HAP-1 (cell line): ENCODE measurements around the gene SYT6.
A peak's percentile ranks its signal among the peaks of the same experiment; 100 is the strongest.

Experiments
- DNase-seq, 2 experiments: peaks; one replicate each; pipeline ENCODE4 v3.0.0-alpha.2; 2016 to 2020; ENCODE audit warnings: low spot score in 2 of 2
- H3K27me3 ChIP-seq: fragments of 250-450 bp; sonication (Bioruptor Pico); 2 replicates; pipeline ENCODE4 v1.5.1; 2020; ENCODE audit warnings: low read depth, mild to moderate bottlenecking, moderate library complexity
- H3K36me3 ChIP-seq: fragments of 250-450 bp; sonication (Bioruptor Pico); replicated peaks from 2 replicates; pipeline ENCODE4 v1.5.1; 2020; ENCODE audit warnings: mild to moderate bottlenecking
- H3K4me1 ChIP-seq: fragments of 250-450 bp; sonication (Bioruptor Pico); 2 replicates; pipeline ENCODE4 v1.5.1; 2020; ENCODE audit warnings: mild to moderate bottlenecking
- H3K4me3 ChIP-seq: fragments of 250-450 bp; sonication (Bioruptor Pico); 2 replicates; pipeline ENCODE4 v1.5.1; 2020; ENCODE audit warnings: mild to moderate bottlenecking, moderate library complexity
- H3K9me3 ChIP-seq: fragments of 250-450 bp; sonication (Bioruptor Pico); 2 replicates; pipeline ENCODE4 v1.5.1; 2020; ENCODE audit warnings: mild to moderate bottlenecking, moderate library complexity
- in situ Hi-C: fragments of 300-500 bp; cut with MboI; formaldehyde crosslinking; loops from 3 replicates; pipeline ENCODE4 v1.14.3; 2020; ENCODE audit warnings: low sequenced_read_pairs, inconsistent platforms, mixed read lengths

SYT6 gene

GRCh38 chr1:114173680-114174079, 20.0 kb upstream of the SYT6 start:
- DNase-seq: no peak
- peaks cover 4% of the 10 kb centered on the region; the same call in 1 of the 2 replicates for H3K27me3 ChIP-seq
- no peaks in the 10 kb centered on the region for H3K36me3 ChIP-seq
- in situ Hi-C loops: no loop called here
- H3K4me3 ChIP-seq: no peak overlapping the region
- no peaks in the 10 kb centered on the region; the same call in 1 of the 2 replicates for H3K4me1 ChIP-seq
- no peaks in the 10 kb centered on the region for H3K9me3 ChIP-seq

GRCh38 chr1:114169509-114169908, 15.8 kb upstream of the SYT6 start:
- Histone ChIP-seq H3K9me3 (no peaks in the 10 kb centered on the region), H3K36me3 (no peaks in the 10 kb centered on the region), H3K4me1 (no peaks in the 10 kb centered on the region), H3K27me3 (peaks cover 4% of the 10 kb centered on the region; the same call in 1 of the 2 replicates), H3K4me3 (no peak overlapping the region)
- no peak for DNase-seq
- in situ Hi-C loops: no loop called here

- no peaks in the 10 kb centered on the region for H3K4me1 ChIP-seq
- in situ Hi-C loops: no loop called here
Measured at GRCh38 chr1:114167226-114167625, 13.6 kb upstream of the SYT6 start.

GRCh38 chr1:114164840-114165543, 11.3 kb upstream of the SYT6 start:
- DNase-seq: no peak
- in situ Hi-C loops: no loop called here

More at GRCh38 chr1:114167226-114167625, 13.6 kb upstream of the SYT6 start:
- no peak for DNase-seq
- Histone ChIP-seq H3K9me3 (no peaks in the 10 kb centered on the region), H3K27me3 (peaks cover 8% of the 10 kb centered on the region; the same call in 1 of the 2 replicates), H3K36me3 (no peaks in the 10 kb centered on the region), H3K4me3 (no peak overlapping the region)

GRCh38 chr1:114159941-114160340, 6.3 kb upstream of the SYT6 start:
- in situ Hi-C loops: no loop called here
- no peak overlapping the region for H3K4me3 ChIP-seq
- no peaks in the 10 kb centered on the region for H3K36me3 ChIP-seq
- DNase-seq: no peak
- H3K27me3 ChIP-seq: peaks cover 17% of the 10 kb centered on the region
- no peaks in the 10 kb centered on the region for H3K9me3 ChIP-seq
- H3K4me1 ChIP-seq: no peaks in the 10 kb centered on the region

More at GRCh38 chr1:114164840-114165543, 11.3 kb upstream of the SYT6 start:
- Histone ChIP-seq H3K36me3 (no peaks in the 10 kb centered on the region), H3K9me3 (no peaks in the 10 kb centered on the region), H3K27me3 (peaks cover 11% of the 10 kb centered on the region; the same call in 1 of the 2 replicates), H3K4me1 (no peaks in the 10 kb centered on the region), H3K4me3 (no peak overlapping the region)

- Histone ChIP-seq H3K9me3 (no peaks in the 10 kb centered on the region), H3K36me3 (no peaks in the 10 kb centered on the region), H3K4me1 (no peaks in the 10 kb centered on the region), H3K4me3 (no peak overlapping the region), H3K27me3 (peaks cover 32% of the 10 kb centered on the region)
- in situ Hi-C loops: no loop called here
- no peak for DNase-seq
Measured at GRCh38 chr1:114157275-114157660, 3.6 kb upstream of the SYT6 start.

GRCh38 chr1:114156538-114157274, 3.0 kb upstream of the SYT6 start:
- peaks cover 32% of the 10 kb centered on the region for H3K27me3 ChIP-seq
- no peak overlapping the region for H3K4me3 ChIP-seq
- H3K9me3 ChIP-seq: no peaks in the 10 kb centered on the region
- DNase-seq: no peak
- H3K36me3 ChIP-seq: no peaks in the 10 kb centered on the region
- no peaks in the 10 kb centered on the region for H3K4me1 ChIP-seq
- in situ Hi-C loops: no loop called here

- H3K27me3 ChIP-seq: peaks cover 32% of the 10 kb centered on the region
- H3K4me3 ChIP-seq: no peak overlapping the region
- H3K4me1 ChIP-seq: no peaks in the 10 kb centered on the region
- in situ Hi-C loops: no loop called here
- DNase-seq: no peak
- no peaks in the 10 kb centered on the region for H3K36me3 ChIP-seq
- no peaks in the 10 kb centered on the region for H3K9me3 ChIP-seq
Measured at GRCh38 chr1:114155706-114156105, 2.0 kb upstream of the SYT6 start.

- Histone ChIP-seq H3K4me1 (no peaks in the 10 kb centered on the region), H3K36me3 (no peaks in the 10 kb centered on the region), H3K4me3 (no peak overlapping the region), H3K27me3 (peaks cover 25% of the 10 kb centered on the region), H3K9me3 (no peaks in the 10 kb centered on the region)
- in situ Hi-C loops: no loop called here
- peak in 1 of 2 experiments; percentile 52 for DNase-seq
Measured at GRCh38 chr1:114154963-114155322, 1.3 kb upstream of the SYT6 start.

GRCh38 chr1:114154146-114154962, 685 bp upstream of the SYT6 start:
- Histone ChIP-seq H3K27me3 (peaks cover 25% of the 10 kb centered on the region), H3K9me3 (no peaks in the 10 kb centered on the region), H3K4me3 (no peak overlapping the region; the same call in 1 of the 2 replicates), H3K4me1 (no peaks in the 10 kb centered on the region), H3K36me3 (no peaks in the 10 kb centered on the region)
- DNase-seq: peak in 1 of 2 experiments; percentile 44
- in situ Hi-C loops: no loop called here

- DNase-seq: peak in 1 of 2 experiments; percentile 56
- no peaks in the 10 kb centered on the region for H3K9me3 ChIP-seq
- H3K4me3 ChIP-seq: peak overlapping the region; percentile 38
- in situ Hi-C loops: no loop called here
- no peaks in the 10 kb centered on the region for H3K36me3 ChIP-seq
- H3K4me1 ChIP-seq: no peaks in the 10 kb centered on the region
- peaks cover 25% of the 10 kb centered on the region for H3K27me3 ChIP-seq
Measured at GRCh38 chr1:114152508-114153260, 985 bp downstream of the SYT6 start.

- H3K4me3 ChIP-seq: peak overlapping the region; percentile 38
- in situ Hi-C loops: no loop called here
- no peaks in the 10 kb centered on the region for H3K9me3 ChIP-seq
- H3K4me1 ChIP-seq: no peaks in the 10 kb centered on the region
- peaks cover 25% of the 10 kb centered on the region for H3K27me3 ChIP-seq
- no peak for DNase-seq
- no peaks in the 10 kb centered on the region for H3K36me3 ChIP-seq
Measured at GRCh38 chr1:114152089-114152507, 1.6 kb downstream of the SYT6 start.

- peaks cover 21% of the 10 kb centered on the region for H3K27me3 ChIP-seq
- H3K9me3 ChIP-seq: no peaks in the 10 kb centered on the region
- H3K4me1 ChIP-seq: peaks cover 6% of the 10 kb centered on the region; the same call in 1 of the 2 replicates
- DNase-seq: no peak
- no peaks in the 10 kb centered on the region for H3K36me3 ChIP-seq
- in situ Hi-C loops: no loop called here
- no peak overlapping the region for H3K4me3 ChIP-seq
Measured at GRCh38 chr1:114150016-114150415, 3.7 kb downstream of the SYT6 start.
